Measurements from ENCODE around the gene C1orf232.

DNA sequence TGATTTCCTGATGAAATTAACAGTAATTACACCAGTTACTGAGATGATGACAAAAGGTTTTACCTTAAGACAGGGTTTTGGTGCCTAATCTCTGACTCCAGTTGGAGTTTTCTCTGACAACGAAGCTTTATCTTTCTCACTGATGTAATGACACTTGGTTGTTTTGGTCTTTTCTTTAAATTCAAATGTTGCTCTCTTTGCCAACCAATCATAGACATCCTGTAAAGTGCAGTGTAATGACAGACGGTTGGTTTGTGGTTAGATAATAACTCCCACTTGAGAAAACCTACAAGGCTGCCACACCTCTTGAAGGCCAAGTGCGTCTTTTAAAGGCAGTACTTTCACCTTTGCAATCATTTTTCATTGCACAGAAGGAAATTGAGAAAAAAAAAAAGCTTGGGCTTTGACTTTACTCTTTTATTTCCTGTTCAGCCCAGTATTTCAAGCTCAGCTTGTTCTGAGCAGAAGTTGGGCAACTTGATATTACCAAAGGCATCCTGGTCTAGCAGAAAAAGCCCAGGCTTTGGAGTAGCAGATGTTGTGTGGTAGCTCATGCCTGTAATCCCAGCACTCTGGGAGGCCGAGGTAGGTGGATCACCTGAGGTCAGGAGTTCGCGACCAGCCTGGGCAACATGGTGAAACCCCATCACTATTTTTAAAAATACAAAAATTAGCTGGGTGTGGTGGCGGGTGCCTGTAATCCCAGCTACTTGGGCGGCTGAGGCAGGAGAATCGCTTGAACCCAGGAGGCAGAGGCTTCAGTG lies 42.3 kb downstream of the C1orf232 start:
- TF ChIP-seq, protein P1, sequence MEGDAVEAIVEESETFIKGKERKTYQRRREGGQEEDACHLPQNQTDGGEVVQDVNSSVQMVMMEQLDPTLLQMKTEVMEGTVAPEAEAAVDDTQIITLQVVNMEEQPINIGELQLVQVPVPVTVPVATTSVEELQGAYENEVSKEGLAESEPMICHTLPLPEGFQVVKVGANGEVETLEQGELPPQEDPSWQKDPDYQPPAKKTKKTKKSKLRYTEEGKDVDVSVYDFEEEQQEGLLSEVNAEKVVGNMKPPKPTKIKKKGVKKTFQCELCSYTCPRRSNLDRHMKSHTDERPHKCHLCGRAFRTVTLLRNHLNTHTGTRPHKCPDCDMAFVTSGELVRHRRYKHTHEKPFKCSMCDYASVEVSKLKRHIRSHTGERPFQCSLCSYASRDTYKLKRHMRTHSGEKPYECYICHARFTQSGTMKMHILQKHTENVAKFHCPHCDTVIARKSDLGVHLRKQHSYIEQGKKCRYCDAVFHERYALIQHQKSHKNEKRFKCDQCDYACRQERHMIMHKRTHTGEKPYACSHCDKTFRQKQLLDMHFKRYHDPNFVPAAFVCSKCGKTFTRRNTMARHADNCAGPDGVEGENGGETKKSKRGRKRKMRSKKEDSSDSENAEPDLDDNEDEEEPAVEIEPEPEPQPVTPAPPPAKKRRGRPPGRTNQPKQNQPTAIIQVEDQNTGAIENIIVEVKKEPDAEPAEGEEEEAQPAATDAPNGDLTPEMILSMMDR (IDR thresholded peaks at IDR 0.05): no peak
- TF ChIP-seq EZH2 (IDR thresholded peaks at IDR 0.05): no peak

All from neural progenitor cell (in vitro differentiated cells).